K562 (cell line): ENCODE data around the gene ANXA4. TPM values are rescaled to one million over a fixed set of nuclear protein-coding genes. Genes with fewer than 3 reads are reported as not detected.

ENCODE experiments used
- ATAC-seq: fragments of 200-7000 bp; cut with Tn5 transposase; 3 replicates; pipeline ENCODE4 v1.9.1; 2020; ENCODE audit warnings: moderate library complexity
- BruUV-seq: library from RNA; stranded (reverse); fragments of 400-500 nt; replicated peaks from 2 replicates; lab custom pipeline; 2021; lab: Mats Ljungman, UMichigan
- CTCF ChIA-PET: fragments of 300-600 bp; formaldehyde crosslinking; extraction: SDS; loops from one replicate; lab custom pipeline; 2021; ENCODE audit warnings: low intra/inter-chr PET ratio; lab: Yijun Ruan, JAX
- POLR2A ChIA-PET: fragments of 300-600, 350-650 bp; sonication (Branson Sonifier 250); formaldehyde crosslinking; extraction: SDS; loops from one replicate; lab custom pipeline; 2021; ENCODE audit warnings: antibody characterized with exemption, inconsistent platforms; lab: Yijun Ruan, JAX
- DNase-seq, 4 experiments: peaks; one replicate each; pipeline versions ENCODE4 v3.0.0 to v3.0.0-alpha.2; 2011 to 2018; ENCODE audit warnings: low spot score in 3 of 4, mixed read lengths in 3 of 4; ENCODE audit errors: extremely low read depth in 1 of 4
- FAIRE-seq: peaks from 2 replicates; lab custom pipeline; 2011; peaks lifted over from hg19 to GRCh38; lab: Jason Lieb, UNC
- H2AFZ ChIP-seq: 2 replicates; pipeline ENCODE4 v1.6.0; 2011; ENCODE audit warnings: low read depth, low read length, control low read depth, inconsistent platforms
- H3K27ac ChIP-seq: fragments of 200-600 bp; 3 replicates; pipeline ENCODE4 v1.8.0; 2011; ENCODE audit warnings: low read depth, mild to moderate bottlenecking, control low read depth, inconsistent platforms, low read length, moderate library complexity, mixed read lengths; ENCODE audit errors: extremely low read depth
- H3K27me3 ChIP-seq, 2 experiments: fragments of 300-600 bp in 1 of 2; 2 replicates in 1 of 2; 3 replicates in 1 of 2; pipeline versions ENCODE4 v1.6.0 to v1.8.0; 2011; ENCODE audit warnings: inconsistent platforms in 2 of 2, low read length in 2 of 2, mild to moderate bottlenecking in 1 of 2, mixed read lengths in 1 of 2, moderate library complexity in 1 of 2; ENCODE audit not compliant: control insufficient read depth in 2 of 2, insufficient read depth in 2 of 2
- H3K36me3 ChIP-seq: fragments of 300-600 bp; 3 replicates; pipeline ENCODE4 v1.8.0; 2011; ENCODE audit warnings: mild to moderate bottlenecking, low read length, inconsistent platforms; ENCODE audit not compliant: control insufficient read depth, insufficient read depth
- H3K4me1 ChIP-seq, 2 experiments: fragments of 200-600 bp in 1 of 2; replicated peaks in 1 of 2; 2 replicates in 1 of 2; 3 replicates in 1 of 2; pipeline versions ENCODE4 v1.5.1 to v1.8.0; 2011; ENCODE audit warnings: inconsistent platforms in 2 of 2, low read length in 2 of 2, mild to moderate bottlenecking in 1 of 2, mixed read lengths in 1 of 2, moderate library complexity in 1 of 2; ENCODE audit not compliant: control insufficient read depth in 2 of 2, insufficient read depth in 2 of 2
- H3K4me2 ChIP-seq: 2 replicates; pipeline ENCODE4 v1.6.1; 2011; ENCODE audit warnings: low read length, control low read depth, inconsistent platforms, mixed read lengths; ENCODE audit not compliant: insufficient read depth
- H3K4me3 ChIP-seq: fragments of 200-600 bp; sonication (generic), shearing (Covaris generic); 2 replicates; pipeline ENCODE4 v1.5.1; 2016; ENCODE audit warnings: control low read depth, inconsistent platforms
- H3K79me2 ChIP-seq: fragments of 200-600 bp; 3 replicates; pipeline ENCODE4 v1.8.0; 2011; ENCODE audit warnings: low read length, inconsistent platforms; ENCODE audit not compliant: control insufficient read depth, insufficient read depth
- H3K9ac ChIP-seq, 2 experiments: 2 replicates each; pipeline versions ENCODE4 v1.6.0 to v1.6.1; 2011; ENCODE audit warnings: low read depth in 2 of 2, low read length in 2 of 2, control low read depth in 1 of 2, inconsistent platforms in 1 of 2, mild to moderate bottlenecking in 1 of 2, mixed read lengths in 1 of 2; ENCODE audit not compliant: insufficient read depth in 1 of 2
- H3K9me1 ChIP-seq: one replicate; pipeline ENCODE4 v1.6.0; 2011; ENCODE audit warnings: inconsistent platforms, mild to moderate bottlenecking, low read length, moderate library complexity; ENCODE audit not compliant: control insufficient read depth, insufficient read depth
- H3K9me3 ChIP-seq: replicated peaks from 2 replicates; pipeline ENCODE4 v1.5.1; 2011; ENCODE audit warnings: low read depth, low read length, inconsistent platforms; ENCODE audit not compliant: control insufficient read depth, insufficient read depth
- H4K20me1 ChIP-seq: replicated peaks from 2 replicates; pipeline ENCODE4 v1.6.1; 2011; ENCODE audit warnings: low read length, inconsistent platforms, mixed read lengths; ENCODE audit not compliant: control insufficient read depth, insufficient read depth
- DNMT1 ChIP-seq: fragments of 450-650 bp; IDR thresholded peaks from 2 replicates; pipeline ENCODE4 v1.6.1; 2016; ENCODE audit warnings: antibody characterized with exemption, mild to moderate bottlenecking
- GTF2B ChIP-seq: IDR thresholded peaks from 2 replicates; pipeline ENCODE4 v1.6.1; 2011; ENCODE audit not compliant: insufficient read length; ENCODE audit errors: extremely low read depth
- NCOR1 ChIP-seq: fragments of 450-650 bp; IDR thresholded peaks from 2 replicates; pipeline ENCODE4 v1.6.1; 2016; ENCODE audit warnings: mild to moderate bottlenecking, moderate library complexity
- PHB2 ChIP-seq: fragments of 450-650 bp; IDR thresholded peaks from 2 replicates; pipeline ENCODE4 v1.6.1; 2017; ENCODE audit warnings: low read depth
- SIX5 ChIP-seq, 2 experiments: IDR thresholded peaks; 2 replicates each; pipeline ENCODE4 v1.6.1; 2011; ENCODE audit warnings: low read length in 2 of 2, borderline replicate concordance in 1 of 2, low read depth in 1 of 2, mild to moderate bottlenecking in 1 of 2, moderate library complexity in 1 of 2; ENCODE audit not compliant: insufficient read depth in 1 of 2
- SREBF1 ChIP-seq: fragments of 150-350 bp; IDR thresholded peaks from 2 replicates; pipeline ENCODE4 v1.6.1; 2014; ENCODE audit warnings: antibody characterized with exemption, low read depth, low read length, borderline replicate concordance
- WHSC1 ChIP-seq: IDR thresholded peaks from one replicate; pipeline ENCODE4 v1.6.1; 2012; ENCODE audit warnings: low read length, control low read depth, inconsistent platforms
- ZC3H4 ChIP-seq: sonication (generic); formaldehyde crosslinking; IDR thresholded peaks from 2 replicates; pipeline ENCODE4 v1.9.0; 2021; ENCODE audit warnings: missing genetic modification reagents, borderline replicate concordance
- ZFP91 ChIP-seq: sonication (generic); formaldehyde crosslinking; IDR thresholded peaks from 2 replicates; pipeline ENCODE4 v1.8.0; 2022; ENCODE audit warnings: mild to moderate bottlenecking, missing genetic modification reagents
- ZNF212 ChIP-seq: fragments of 450-650 bp; formaldehyde crosslinking; IDR thresholded peaks from 2 replicates; pipeline ENCODE4 v1.4.0; 2020; ENCODE audit warnings: mild to moderate bottlenecking
- ZSCAN32 ChIP-seq: fragments of 450-650 bp; formaldehyde crosslinking; IDR thresholded peaks from 2 replicates; pipeline ENCODE4 v1.4.0; 2020; ENCODE audit warnings: mild to moderate bottlenecking, moderate library complexity
- WGBS: fragments of 100-300 bp; shearing (Covaris generic); methylation state at CpG from one replicate; pipeline ENCODE4 v1.1.6; 2016; ENCODE audit warnings: low coverage, mixed read lengths; ENCODE audit not compliant: insufficient coverage; ENCODE audit errors: missing lambda C conversion rate; 5-methylcytosine and 5-hydroxymethylcytosine counted together
- in situ Hi-C: fragments of 300-500 bp; cut with MboI; formaldehyde crosslinking; loops from 4 replicates; pipeline ENCODE4 v1.15.0; 2018; ENCODE audit warnings: inconsistent platforms, mixed read lengths
- intact Hi-C: fragments of 100-400 bp; cut with micrococcal nuclease; formaldehyde crosslinking; loops from 2 replicates; pipeline ENCODE4 v1.14.2; 2022
- polyA plus RNA-seq, 8 experiments: library from polyadenylated mRNA; depleted of rRNA in 4 of 8; stranded (reverse) in 5 of 8; unstranded in 3 of 8; fragments of >200 nt; fragmentation: Nextera tagmentation in 2 of 8; fragmentation: Illumina TruSeq in 1 of 8; extraction: Ambion mirVana in 2 of 8; extraction: Trizol in 1 of 8; gene quantifications; 2 replicates each; pipeline versions ENCODE4 v1.2.1 to v1.2.3, GENCODE V29; 2011 to 2014; ENCODE audit warnings: inconsistent platforms in 1 of 8, missing spikeins in 1 of 8
- total RNA-seq, 7 experiments: library from RNA; depleted of rRNA in 6 of 7; stranded (reverse); fragments of >200 nt in 6 of 7; fragmentation: Illumina TruSeq in 2 of 7; extraction: Trizol in 2 of 7; gene quantifications; 2 replicates each; pipeline versions ENCODE4 v1.2.1 to v1.2.3, GENCODE V29; 2011 to 2021; ENCODE audit warnings: low replicate concordance in 1 of 7
- TF ChIP-seq, protein P1 (sequence below): fragments of 250-450 bp; sonication (Bioruptor Pico); IDR thresholded peaks from 2 replicates; pipeline ENCODE4 v1.4.0; 2020
- TF ChIP-seq, protein P2 (sequence below): fragments of 450-650 bp; IDR thresholded peaks from 2 replicates; pipeline ENCODE4 v1.6.1; 2017; ENCODE audit warnings: mild to moderate bottlenecking, moderate library complexity

Gene ANXA4
- total and polyA plus RNA-seq, 9 of the 15 experiments (the other 6 are each of a cell fraction or from before 2014, with no cell fraction given): 3.4 to 13.6 (median 11.6) TPM

GRCh38 chr2:69754633-69755032 lies 12.7 kb downstream of the ANXA4 start:
- ChIA-PET CTCF (no interaction called here), POLR2A (no interaction called here)
- FAIRE-seq: no peak
- BruUV-seq: no TSS peak
- 9% methylated on average over 1 of the region's 1 CpG for WGBS
- intact Hi-C loops: no loop called here
- Histone ChIP-seq H3K27ac (no peak overlapping the region), H3K4me2 (no peak overlapping the region), H3K79me2 (no peaks in the 10 kb centered on the region), H3K36me3 (no peaks in the 10 kb centered on the region), H3K9me1 (no peaks in the 10 kb centered on the region), H4K20me1 (no peaks in the 10 kb centered on the region), H3K9me3 (no peaks in the 10 kb centered on the region), H3K27me3 (no peaks in the 10 kb centered on the region), H2AFZ (no peak overlapping the region), H3K4me1 (peaks cover 0 to 5% of the 10 kb centered on the region in 2 experiments; a peak in 3 of 5 replicates), H3K4me3 (no peak overlapping the region), H3K9ac (no peak overlapping the region)
- DNase-seq: no peak
- TF ChIP-seq WHSC1 (no peak), GTF2B (no peak), ZNF212 (CRISPR knock-in tag) (no peak), SREBF1 (no peak), PHB2 (no peak), NCOR1 (no peak), ZC3H4 (CRISPR knock-in tag) (no peak), DNMT1 (no peak), ZSCAN32 (CRISPR knock-in tag) (no peak), SIX5 (IDR thresholded peaks at IDR 0.05; ENCODE audit: borderline replicate concordance in 1 of 2, insufficient read depth in 1 of 2, low read depth in 1 of 2, low read length in 2 of 2) (no peak), ZFP91 (CRISPR knock-in tag) (no peak)
- TF ChIP-seq, protein P1, sequence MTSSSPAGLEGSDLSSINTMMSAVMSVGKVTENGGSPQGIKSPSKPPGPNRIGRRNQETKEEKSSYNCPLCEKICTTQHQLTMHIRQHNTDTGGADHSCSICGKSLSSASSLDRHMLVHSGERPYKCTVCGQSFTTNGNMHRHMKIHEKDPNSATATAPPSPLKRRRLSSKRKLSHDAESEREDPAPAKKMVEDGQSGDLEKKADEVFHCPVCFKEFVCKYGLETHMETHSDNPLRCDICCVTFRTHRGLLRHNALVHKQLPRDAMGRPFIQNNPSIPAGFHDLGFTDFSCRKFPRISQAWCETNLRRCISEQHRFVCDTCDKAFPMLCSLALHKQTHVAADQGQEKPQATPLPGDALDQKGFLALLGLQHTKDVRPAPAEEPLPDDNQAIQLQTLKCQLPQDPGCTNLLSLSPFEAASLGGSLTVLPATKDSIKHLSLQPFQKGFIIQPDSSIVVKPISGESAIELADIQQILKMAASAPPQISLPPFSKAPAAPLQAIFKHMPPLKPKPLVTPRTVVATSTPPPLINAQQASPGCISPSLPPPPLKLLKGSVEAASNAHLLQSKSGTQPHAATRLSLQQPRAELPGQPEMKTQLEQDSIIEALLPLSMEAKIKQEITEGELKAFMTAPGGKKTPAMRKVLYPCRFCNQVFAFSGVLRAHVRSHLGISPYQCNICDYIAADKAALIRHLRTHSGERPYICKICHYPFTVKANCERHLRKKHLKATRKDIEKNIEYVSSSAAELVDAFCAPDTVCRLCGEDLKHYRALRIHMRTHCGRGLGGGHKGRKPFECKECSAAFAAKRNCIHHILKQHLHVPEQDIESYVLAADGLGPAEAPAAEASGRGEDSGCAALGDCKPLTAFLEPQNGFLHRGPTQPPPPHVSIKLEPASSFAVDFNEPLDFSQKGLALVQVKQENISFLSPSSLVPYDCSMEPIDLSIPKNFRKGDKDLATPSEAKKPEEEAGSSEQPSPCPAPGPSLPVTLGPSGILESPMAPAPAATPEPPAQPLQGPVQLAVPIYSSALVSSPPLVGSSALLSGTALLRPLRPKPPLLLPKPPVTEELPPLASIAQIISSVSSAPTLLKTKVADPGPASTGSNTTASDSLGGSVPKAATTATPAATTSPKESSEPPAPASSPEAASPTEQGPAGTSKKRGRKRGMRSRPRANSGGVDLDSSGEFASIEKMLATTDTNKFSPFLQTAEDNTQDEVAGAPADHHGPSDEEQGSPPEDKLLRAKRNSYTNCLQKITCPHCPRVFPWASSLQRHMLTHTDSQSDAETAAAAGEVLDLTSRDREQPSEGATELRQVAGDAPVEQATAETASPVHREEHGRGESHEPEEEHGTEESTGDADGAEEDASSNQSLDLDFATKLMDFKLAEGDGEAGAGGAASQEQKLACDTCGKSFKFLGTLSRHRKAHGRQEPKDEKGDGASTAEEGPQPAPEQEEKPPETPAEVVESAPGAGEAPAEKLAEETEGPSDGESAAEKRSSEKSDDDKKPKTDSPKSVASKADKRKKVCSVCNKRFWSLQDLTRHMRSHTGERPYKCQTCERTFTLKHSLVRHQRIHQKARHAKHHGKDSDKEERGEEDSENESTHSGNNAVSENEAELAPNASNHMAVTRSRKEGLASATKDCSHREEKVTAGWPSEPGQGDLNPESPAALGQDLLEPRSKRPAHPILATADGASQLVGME (CRISPR knock-in tag): no peak
- TF ChIP-seq, protein P2, sequence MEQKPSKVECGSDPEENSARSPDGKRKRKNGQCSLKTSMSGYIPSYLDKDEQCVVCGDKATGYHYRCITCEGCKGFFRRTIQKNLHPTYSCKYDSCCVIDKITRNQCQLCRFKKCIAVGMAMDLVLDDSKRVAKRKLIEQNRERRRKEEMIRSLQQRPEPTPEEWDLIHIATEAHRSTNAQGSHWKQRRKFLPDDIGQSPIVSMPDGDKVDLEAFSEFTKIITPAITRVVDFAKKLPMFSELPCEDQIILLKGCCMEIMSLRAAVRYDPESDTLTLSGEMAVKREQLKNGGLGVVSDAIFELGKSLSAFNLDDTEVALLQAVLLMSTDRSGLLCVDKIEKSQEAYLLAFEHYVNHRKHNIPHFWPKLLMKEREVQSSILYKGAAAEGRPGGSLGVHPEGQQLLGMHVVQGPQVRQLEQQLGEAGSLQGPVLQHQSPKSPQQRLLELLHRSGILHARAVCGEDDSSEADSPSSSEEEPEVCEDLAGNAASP: no peak
- in situ Hi-C loops: no loop called here
- peak; percentile 37; the same call in 1 of the 3 replicates for ATAC-seq
